ENCODE results near the gene EGF.
A peak's percentile ranks its signal among the peaks of the same experiment; 100 is the strongest.
"Not testable (repeated sequence)": the region's sequence is repeated elsewhere in the genome, so short reads cannot be mapped to it uniquely, and the experiment has no call there.

EGF gene

DNA sequence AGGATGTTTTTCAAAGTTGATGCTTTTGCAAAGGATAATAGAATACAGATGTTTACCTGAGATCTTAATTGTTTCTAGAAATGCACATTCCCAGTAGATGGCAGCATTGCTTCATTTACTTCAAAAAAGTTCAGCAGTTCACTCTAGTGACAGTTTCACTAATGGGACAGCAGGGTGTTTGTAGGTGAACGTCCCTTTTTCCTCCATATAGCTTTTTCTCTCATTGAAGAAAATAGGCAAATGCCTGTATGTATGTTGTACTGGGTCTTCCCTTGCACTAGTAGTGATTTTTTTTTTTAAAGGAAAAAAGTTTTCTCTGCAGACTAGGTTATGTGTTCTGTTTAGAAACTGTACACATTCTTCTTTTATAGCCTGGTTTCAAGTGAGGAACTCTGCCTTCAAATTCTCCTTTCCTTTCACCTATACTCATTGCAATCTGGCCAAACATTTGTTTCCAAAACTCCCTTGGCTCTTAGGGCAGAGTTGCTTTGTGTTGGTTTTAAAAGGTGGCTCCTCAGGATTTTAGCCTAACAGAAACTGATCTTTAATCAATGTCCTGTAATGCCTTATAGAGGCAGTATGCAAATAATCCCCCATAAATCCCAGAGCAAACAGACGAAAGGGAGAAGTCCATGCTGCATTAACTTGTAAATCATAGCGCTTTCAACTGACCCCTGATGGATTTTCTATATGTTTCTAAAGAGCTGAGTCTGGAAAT lies 86.3 kb downstream of the EGF start:
- no peak for DNase-seq

DNA sequence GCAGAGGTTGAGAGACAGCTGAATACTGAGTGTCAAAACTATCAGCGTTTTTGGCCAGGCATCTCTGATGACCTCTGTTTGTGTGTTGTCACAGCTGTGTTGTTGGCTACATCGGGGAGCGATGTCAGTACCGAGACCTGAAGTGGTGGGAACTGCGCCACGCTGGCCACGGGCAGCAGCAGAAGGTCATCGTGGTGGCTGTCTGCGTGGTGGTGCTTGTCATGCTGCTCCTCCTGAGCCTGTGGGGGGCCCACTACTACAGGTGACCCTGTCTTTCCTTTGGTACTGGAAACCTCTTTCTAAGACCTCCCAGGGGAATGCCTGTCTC lies 86.9 kb downstream of the EGF start:
- no peak for DNase-seq

DNA sequence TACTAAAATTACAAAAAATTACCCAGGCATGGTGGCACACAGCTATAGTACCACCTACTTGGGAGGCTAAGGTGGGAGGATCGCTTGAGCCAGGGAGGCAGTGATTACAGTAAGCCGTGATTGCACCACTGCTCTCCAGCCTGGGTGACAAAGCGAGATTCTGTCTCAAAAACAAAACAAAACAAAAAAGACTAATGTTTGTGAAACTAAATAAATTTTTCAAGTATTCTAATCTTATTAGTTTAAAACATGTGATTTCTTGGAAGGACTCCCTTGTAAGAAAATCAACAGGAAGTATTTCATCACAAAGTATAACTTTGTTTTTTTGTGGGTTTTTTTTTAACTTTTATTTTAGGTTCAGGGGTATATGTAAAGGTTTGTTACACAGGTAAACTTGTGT lies 89.6 kb downstream of the EGF start:
- no peak for DNase-seq

DNA sequence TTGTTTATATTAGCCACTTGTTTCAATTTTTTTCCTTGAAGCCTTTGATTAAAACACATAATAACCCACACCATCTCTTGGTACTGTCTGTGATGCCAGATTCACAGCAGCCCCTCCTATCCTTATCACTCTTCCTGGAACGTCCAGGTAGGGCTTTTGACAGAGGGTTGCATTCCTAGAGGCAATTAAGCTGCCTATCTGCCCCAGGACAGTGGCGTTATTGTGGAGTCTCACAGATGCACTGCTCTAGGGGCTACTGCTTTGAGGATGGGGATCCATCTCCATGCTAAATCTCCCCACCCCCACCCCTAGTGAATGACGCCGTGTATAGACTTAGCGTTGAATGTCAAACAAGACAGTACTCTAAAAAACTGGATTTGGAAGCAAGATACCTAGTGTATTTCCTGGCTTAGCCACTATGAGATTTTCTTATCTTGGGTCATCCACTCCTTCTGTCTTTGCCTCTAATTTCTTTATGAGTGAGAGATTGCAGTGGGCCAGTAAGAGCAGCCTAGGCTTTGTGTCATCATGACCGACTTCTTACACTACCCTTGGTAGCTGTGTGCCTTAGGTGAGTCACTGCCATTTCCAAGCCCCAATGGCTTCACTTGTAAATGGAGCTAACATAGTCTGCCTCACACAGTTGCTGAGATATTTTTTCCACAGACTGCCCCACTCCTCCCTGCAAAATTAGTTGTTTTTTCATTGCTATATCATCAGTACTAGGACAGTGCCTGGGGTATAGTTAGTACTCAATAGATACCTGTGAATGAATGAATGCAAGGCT lies 90.9 kb downstream of the EGF start:
- DNase-seq, result peak; percentile 14

DNA sequence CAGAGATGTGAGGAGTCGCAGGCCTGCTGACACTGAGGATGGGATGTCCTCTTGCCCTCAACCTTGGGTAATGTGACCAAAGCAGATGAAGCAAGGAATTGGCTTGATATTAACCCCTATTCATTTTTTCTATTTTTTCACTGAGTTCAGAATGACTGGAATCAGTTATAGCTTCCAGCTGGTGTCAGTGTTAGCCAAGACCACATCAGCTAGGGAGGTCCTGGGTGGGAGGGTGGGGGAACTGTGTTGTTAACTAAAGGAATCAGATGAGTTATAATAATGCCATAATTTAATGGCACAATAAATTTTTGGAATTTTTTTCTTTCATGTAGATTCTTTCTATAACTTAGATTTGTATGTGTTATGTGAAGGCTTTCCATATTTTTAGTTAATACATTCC lies 91.9 kb downstream of the EGF start:
- DNase-seq, result no peak

DNA sequence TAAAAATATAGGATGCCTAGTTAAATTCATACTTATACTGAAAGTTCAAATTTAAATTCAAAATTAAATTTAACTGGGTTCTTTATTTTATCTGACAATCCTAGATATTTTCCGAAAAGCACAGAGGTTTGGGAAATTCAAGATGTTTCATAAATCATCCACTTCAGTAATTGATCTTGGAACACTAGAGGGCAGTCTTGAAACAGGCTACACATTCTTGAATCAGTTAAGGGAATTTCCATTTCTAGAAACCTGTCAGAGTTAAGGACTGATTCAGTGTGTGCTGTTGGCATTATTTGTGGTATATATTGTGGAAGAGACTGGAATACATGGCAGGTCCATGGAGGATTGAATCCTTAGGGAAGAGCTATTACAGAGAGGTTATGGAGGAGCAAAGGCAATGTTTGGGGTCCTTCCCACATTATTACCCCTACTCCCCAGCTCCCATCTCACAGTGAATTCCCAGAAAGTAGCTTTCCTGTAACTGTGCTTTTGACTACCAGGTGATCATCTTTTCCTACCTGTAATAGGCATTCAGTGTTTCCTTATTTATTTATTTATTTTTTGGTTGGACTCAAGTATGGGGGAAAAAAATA lies 92.9 kb downstream of the EGF start:
- DNase-seq, result no peak

DNA sequence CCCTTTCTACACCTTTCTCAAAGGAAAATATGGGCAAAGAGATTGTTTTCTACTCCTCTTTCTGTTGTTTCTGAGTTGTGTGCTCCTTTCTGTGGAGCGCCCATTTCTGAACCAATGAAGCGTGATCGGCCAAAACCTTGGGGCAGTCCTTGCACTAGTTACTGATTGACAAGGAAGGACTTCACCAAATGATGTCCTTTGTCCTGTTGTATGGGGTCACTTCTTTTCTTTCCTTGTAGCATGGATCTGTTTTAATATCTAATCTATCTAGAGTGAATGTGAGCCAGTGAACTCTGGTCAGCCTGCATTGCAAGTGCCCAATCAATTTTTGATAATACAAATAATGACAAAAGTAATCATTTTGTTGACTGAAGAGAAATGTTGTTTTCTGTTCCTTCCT lies 94.5 kb downstream of the EGF start:
- no peak for DNase-seq

DNA sequence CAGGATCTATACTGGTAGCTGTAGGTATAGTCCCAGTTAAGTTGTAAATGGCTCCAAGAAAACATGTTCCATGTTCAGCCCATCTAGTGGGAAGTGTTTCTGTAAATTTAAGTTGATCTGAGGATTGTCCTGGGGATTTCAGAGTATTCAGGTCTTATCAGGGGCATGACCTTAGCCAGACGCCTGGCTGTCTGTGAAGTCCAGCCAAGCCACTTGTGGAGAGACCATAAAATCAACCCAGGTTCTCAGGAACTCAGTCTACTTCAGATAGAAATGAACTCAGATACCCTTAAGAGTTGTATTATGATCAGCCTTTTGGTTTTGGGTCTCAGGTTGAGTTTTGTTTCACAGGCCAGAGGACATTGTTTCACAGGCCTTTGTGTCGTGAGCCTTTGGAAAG lies 95.9 kb downstream of the EGF start:
- DNase-seq, result no peak

DNA sequence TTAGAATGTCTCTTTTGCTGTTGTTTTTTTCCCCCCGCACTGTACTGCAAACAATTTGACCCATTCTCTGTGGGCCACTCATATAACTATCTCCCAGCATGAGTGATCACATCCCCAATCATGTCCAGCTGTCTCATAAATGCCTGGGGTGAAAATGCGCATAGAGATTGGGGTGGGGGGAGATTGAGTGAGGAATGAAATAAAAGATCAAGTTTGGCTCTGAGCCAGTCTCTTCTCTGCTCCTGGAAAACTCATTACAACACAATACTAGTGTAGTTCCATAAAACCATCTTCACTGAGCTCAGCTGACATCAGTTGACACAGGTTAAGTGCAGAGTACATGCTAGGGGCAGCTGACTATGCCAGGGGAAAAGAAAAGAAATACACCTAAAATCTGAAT lies 96.9 kb downstream of the EGF start:
- DNase-seq, result no peak

DNA sequence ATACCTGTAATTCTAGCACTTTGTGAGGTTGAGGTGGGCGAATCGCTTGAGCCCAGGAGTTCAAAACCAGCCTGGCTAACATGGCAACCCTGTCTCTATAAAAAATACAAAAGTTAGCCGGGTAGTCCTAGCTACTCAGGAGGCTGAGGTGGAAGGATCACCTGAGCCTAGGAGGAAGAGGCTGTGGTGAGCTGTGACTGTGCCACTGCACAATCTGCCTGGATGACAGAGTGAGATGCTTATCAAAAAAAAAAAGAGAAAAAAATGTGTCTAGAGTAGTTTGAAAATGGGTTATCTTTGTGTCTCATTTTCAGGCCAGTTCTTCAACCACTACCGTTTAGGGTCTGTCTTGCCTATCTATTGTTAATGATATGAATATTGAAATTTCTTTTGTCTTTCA lies 98.1 kb downstream of the EGF start:
- DNase-seq, result no peak

DNA sequence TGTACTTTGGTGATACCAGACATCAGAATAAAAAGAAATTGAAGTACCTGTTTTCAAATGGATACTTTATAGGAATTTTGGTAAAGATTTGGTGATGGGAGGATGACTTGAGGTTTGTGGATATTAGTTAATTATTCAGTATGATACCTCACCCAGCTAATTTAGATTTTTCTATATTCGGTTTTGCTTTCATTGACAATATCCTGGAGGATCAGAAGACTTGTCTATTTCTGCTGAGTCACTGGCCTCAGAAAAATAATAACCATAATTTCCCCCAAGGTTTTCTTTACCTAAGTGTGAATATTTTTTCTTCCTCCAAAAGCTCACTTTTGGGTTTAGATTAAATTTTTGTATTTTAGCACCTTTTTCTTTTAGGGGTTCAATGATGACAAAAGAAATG lies 100.2 kb downstream of the EGF start:
- DNase-seq, result no peak

DNA sequence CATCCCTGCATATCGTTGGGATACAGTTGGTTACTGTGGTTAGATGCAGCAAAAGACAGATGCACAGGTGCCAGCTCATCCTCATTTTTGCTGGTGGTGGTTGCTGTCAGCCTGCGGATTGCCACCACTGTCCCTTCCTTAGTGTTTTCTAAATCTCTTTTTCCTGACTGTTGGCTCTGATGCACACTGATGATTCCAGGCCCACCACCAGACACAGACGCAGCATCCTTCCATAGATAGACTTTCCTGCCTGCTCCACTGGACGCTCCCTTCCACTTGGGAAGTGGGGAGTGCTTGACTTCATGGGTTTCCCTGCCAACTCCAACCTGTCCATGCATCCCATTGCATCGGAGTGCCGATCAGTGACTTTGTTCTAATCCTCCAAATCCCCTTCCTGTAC lies 101.5 kb downstream of the EGF start:
- no peak for DNase-seq

DNA sequence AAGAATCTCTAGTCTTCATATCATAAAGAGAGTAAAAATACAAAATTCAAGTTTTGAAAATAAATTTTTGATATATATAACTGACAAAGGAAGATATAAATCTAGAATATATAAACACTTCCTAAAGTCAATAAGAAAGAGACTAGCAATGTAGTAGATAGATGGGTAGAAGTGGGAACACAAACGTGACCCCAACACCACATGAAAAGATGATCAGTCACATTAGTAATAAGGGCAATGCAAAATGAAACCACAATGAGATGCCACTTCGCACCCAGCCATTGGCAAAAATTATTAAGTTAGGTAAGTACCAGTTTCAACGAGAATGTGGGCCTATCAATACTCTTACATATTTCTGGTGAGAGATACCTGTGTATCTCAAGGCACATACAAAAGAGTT lies 106.5 kb downstream of the EGF start:
- no peak for DNase-seq

DNA sequence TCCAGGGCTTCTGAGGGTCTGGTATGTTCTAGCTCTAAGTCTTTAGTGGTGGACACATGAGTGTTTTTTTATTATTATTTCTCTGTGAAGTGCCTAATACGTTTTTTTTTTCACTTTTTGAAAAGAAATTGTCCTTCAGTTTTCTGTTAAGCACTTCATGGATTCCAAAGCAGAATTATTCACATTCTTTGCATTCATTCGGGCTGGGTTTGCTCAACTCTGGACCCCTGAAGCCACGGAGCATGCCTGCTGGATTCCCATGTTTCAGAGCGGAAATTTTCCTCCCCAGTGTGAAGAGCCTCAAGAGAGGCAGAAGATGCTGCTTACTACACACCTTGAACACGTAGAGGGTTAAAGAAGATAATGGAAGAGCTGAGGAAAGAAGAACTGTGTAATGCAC lies 107.5 kb downstream of the EGF start:
- no peak for DNase-seq

DNA sequence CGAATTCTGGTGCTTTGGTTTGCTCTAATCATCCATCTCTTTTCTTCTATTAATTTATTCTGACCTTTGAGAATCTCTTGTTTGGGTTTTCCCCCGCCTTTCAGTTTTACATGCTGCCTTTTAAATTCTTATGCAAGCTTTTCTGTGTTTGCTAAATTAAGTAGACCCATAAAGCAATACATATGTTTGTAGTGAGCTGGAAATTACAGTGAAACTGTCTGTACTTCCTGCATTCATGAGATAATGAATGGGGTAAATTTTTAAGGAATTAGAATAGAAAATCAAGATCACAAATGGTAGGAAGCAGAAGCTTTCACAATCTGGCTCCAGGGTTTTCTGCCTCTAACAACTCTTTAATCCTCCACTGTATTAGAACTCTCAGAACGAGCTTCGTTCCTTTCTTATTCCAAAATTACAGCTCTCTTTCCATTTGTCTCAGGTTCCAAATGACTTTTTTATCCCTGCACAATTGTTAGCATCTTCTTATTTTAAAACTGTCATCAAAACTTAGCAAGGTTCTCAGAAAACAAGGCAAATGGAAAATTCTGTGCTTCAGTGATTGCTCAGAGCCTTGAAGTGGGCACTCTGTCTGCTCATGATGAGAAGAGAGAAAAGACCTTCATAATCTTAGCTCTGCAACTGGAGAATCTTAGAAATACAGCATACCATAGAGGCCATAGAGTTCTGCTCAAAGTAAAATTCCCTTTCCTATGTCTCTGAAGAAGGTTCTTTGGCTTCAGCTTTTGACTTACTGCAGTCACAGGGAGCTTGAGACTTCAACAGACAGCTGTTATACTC lies 108.2 kb downstream of the EGF start:
- DNase-seq, result no peak

DNA sequence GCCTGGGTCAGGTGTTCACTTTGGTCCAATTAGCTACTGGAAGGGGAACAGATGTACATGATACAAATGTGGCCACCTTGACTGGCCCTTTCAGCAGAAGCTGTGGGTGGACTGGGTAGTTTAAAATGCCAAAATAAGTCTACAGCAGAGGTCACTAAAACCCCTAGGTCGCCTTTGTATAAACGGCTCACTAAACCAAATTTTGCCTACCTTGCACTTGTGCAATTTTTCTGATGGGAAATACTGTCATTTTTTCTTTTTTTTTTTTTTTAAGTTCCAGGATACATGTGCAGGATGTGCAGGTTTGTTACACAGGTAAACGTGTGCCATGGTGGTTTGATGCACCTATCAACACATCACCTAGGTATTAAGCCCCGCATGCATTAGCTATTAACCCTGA lies 109.8 kb downstream of the EGF start:
- DNase-seq, result no peak

DNA sequence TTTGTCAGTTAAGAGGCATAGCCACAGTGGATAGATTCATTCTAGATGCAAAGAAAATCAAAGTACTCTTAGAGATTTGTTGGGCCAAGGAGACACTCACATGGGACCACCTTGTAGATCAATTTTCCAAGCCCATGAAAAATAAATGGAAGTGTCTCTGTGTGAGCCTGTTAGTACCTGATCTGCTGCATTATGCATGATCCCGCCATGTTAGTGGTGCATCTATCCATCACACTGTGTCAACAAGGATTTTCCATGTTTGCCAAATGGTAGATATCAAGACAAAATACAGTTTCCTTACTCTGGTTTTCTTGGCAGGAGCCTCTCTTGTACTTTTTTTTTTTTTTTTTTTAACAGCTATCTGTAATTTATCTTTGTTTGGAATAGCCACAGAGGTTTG lies 112.4 kb downstream of the EGF start:
- no peak for DNase-seq

DNA sequence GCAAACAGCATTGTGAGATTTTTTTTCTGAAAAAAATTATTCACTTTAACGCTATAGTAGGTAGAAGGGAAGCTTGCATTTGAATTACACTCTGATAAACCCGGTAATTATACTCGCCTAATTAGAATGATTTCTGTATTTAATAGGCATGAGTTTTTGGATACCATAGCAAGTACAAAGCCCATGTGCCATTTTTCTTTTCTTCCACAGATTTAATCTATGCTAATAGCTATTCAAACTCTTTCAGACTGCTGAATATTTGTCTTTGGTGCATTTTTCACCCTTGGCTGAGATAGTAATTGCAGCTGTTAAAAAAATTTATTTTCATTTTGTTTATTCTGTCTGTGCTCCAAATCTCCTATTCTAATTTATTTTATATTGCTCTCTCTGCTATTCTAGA lies 113.0 kb downstream of the EGF start:
- no peak for DNase-seq

DNA sequence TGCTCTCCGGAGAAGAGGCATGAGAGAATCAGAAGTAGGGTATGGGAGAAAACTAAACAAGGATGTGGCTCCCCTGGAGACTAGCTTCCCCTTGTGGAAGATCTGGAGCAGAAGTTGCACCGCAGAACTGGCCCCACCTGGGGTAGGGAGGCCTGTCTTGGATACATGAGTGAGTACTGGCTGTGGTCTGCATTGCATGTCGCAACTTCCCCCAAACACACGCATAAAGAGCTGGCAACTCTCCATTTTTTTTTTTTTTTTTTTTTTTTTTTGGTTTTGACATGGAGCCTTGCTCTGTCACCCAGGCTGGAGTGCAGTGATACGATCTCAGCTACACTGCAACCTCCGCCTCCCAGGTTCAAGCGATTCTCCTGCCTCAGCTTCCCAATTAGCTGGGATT lies 119.9 kb downstream of the EGF start:
- DNase-seq, result no peak

DNA sequence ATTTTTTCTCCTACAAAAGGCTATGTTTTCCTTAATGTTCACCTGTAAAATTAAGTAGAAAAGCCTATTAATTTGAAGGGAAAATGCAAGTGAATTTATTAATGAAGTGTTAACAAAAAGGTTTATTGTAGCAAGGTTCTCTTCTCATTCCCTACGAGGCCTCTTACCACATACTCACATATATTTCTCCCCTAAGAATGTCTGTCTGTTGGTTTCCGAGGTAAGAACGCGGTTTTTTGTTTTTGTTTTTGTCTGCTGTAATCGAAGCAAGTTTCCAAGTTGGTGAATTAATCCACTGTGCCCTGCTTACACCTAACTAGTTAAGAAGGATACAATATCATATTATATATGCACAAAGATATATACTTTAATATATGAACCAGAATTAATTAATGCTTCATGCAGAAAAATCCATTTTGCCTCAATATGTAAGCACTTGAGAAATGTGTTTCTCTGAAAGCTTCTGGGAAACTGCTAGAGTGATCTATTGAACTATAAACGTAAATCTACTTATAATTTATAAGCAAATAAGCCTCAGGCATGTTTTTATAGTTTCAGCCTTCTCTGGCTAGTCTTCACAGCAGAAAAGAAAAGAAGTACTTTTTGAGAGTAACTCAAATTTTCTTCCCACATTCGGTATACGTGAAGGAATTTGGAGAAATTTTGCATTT lies 120.8 kb downstream of the EGF start:
- no peak for DNase-seq

DNA sequence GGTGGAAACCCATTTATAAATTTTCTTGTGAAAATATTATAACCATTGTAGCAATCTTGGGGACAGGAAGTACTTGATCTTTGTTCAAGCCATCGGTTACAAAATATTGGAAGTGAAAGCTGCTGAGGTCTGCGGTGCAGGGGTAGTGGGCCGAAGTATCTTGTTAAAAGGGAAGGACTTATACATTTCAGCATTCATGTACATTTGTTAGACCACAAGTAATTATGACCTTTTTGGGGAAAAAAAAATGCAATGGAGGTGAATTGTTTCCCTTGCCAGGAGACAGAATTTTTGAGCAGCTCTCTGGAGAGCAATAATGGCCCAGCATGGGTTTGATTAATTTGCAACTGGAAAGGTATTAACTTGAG lies 121.3 kb downstream of the EGF start:
- no peak for DNase-seq

DNA sequence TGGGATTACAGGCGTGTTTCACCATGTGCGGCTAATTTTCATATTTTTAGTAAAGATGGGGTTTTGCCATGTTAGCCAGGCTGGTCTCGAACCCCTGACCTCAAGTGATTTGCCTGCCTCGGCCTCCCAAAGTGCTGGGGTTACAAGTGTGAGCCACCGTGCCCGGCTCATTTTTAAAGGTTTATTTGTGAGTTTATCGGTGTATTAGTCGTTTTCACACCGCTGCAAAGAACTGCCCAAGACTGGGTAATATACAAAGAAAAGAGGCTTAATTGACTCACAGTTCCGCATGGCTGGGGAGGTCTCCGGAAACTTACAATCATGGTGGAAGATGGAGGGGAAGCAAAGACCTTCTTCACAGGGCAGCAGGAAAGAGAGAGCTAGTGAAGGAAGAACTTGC lies 126.5 kb downstream of the EGF start:
- DNase-seq, result not testable (repeated sequence)

DNA sequence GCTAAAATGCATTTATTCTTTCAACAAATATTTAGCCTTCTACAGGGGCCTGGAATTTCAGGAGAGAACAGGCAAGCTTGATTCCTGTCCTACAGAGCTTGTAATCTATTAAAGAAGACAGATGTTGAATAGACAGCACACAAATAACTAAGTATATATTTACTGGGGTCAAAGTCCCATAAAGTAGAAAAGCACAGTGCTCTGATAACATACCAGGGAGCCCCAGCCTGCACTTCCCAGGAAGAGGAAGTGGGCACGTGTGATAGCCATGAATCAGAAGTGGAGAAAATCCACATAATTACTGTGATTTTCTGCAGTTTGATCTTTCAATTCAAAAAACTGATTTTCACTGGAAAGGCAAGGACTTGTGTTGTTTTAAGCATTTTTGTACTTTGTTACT lies 129.1 kb downstream of the EGF start:
- no peak for DNase-seq
